ENCODE data around the gene CEP97.

The CEP97 gene

DNA sequence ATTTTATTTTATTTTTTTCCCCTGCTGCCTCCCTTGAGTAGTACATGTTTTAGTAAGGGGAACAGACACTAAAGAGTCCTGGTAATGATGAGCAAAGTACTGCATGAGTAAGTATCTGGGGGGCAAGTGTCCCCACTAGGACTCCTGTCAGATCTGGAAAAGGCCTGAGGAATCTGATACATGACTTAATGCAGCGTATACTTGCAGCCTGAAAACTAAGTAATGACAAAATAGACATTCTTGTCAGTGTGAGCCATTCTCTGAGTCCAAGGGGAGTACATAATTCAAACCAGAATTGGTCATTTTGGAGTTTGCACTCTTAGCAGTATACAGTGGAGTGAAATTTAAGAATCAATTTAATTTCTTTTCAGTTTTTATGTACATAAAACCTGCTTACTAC is 82.1 kb downstream of the CEP97 start:
- DNase-seq (ENCODE audit: extremely low read depth, low read depth) = no peak
- TF ChIP-seq, protein P1, sequence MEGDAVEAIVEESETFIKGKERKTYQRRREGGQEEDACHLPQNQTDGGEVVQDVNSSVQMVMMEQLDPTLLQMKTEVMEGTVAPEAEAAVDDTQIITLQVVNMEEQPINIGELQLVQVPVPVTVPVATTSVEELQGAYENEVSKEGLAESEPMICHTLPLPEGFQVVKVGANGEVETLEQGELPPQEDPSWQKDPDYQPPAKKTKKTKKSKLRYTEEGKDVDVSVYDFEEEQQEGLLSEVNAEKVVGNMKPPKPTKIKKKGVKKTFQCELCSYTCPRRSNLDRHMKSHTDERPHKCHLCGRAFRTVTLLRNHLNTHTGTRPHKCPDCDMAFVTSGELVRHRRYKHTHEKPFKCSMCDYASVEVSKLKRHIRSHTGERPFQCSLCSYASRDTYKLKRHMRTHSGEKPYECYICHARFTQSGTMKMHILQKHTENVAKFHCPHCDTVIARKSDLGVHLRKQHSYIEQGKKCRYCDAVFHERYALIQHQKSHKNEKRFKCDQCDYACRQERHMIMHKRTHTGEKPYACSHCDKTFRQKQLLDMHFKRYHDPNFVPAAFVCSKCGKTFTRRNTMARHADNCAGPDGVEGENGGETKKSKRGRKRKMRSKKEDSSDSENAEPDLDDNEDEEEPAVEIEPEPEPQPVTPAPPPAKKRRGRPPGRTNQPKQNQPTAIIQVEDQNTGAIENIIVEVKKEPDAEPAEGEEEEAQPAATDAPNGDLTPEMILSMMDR (IDR thresholded peaks at IDR 0.05; ENCODE audit: low read depth, low read length) = no peak

DNA sequence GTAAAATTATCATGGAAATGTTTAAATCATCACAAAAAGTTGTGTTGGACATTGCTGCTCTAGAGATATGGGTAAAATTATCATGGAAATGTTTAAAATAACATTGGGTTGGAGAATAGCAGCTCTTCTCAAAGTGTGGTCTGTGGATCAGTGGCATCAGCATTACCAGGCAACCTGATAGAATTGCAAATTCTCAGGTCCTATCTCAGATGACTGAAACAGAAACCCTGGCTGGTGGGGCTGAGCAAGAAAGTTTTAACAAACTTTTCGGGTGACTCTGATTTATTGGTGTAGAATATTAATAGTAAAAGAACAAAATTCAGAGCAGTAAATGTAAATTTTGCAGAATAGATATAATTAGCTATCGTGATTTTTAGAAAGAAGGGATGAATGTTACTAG is 83.5 kb downstream of the CEP97 start:
- no peak for DNase-seq (ENCODE audit: extremely low read depth, low read depth)
- TF ChIP-seq, protein P1 (IDR thresholded peaks at IDR 0.05; ENCODE audit: low read depth, low read length) = no peak

DNA sequence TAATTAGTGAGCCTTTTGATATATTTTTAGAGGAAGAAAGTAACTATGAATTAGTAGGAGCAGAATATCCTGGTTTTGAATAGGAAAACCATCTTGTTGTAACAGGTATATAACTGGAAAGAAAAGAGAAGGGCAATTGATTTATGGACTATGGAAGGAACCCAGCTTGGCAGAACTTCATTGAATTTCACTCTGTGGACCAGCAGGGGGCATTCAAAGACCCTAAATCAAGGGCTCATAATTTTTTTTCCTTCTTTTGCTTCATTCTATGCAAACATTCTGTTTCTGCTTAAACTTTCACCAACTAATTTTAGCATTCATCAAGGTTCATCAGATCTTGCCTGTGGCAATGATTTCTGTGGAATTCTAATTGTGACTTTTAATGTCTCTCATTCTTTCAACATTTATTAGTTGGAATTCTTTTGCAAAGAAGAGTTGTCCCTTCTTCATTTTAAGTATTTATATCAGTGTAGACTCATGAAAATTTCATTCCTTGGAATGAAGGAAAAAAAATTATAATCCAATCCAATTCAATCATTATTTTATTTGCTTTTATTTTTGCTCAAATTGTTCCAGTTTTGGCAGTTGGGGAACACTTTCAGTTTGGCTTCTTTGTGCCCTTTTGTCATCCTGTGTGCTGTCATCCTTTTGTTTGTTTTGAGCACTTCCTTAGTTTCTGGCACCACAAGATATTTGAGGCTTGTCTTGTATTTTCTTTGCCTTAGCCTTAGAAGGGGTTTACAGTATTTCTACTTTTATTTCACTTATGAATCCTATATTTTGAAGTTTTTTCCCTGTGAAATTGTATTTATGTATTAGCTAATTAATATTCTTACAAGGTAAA is 85.0 kb downstream of the CEP97 start:
- DNase-seq (ENCODE audit: extremely low read depth, low read depth) = no peak
- TF ChIP-seq, protein P1 (IDR thresholded peaks at IDR 0.05; ENCODE audit: low read depth, low read length) = peak; percentile 61

DNA sequence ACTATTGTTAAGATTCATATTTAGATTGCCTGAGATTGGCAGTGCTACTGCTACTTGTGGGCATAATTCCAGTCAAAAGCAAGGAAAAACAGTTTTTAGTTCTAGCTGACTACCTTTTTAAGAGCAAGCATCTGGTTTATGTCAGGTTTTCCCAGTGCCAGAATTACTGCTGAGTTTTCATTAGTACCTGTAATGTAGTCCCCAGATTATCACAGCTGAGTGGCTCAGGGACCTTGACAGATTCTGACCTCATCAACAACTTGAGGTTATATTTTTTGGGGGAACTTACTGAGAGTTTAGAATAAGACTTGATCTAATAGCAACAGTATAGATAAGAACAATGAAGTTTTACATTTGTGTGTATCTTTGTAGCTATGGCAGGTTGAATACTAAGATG is 85.6 kb downstream of the CEP97 start:
- TF ChIP-seq, protein P1 (IDR thresholded peaks at IDR 0.05; ENCODE audit: low read depth, low read length) = no peak
- DNase-seq (ENCODE audit: extremely low read depth, low read depth) = no peak

DNA sequence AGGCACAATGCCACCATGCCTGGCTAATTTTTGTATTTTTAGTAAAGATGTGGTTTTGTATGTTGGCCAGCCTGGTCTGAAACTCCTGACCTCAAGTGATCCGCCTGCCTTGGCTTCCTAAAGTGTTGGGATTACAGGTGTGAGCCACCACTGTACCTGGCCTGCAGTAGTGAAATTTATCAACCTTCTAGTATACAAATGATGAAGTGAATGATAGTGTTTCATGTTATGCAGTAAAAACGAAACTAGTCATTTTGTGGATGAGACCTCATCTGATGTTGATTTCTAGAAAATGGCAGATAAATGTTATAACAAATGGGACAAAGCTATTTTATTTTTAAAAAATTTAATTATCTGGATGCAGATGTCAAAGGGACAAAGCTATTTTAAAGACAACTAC is 87.5 kb downstream of the CEP97 start:
- no peak for DNase-seq (ENCODE audit: extremely low read depth, low read depth)
- TF ChIP-seq, protein P1 (IDR thresholded peaks at IDR 0.05; ENCODE audit: low read depth, low read length) = no peak

DNA sequence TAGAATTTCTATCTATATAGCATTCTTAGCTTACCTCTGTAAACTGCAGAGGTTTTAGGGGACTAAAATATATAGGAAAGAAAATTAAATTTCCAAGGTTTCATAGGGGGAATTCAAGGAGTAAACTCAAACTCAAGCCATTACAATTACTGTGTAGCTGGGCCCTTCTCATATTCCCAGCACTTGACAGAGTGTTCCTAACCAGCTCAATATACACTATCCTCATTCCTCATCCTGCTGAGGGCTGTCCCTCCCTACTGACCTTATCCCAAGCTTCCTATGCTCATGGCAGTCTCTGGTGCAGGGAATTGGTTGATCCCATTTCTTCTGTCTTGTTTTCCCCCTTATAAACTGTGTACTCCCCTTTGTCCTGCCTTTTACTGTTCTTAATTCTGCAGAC is 88.5 kb downstream of the CEP97 start:
- DNase-seq (ENCODE audit: extremely low read depth, low read depth) = no peak
- TF ChIP-seq, protein P1 (IDR thresholded peaks at IDR 0.05; ENCODE audit: low read depth, low read length) = no peak

DNA sequence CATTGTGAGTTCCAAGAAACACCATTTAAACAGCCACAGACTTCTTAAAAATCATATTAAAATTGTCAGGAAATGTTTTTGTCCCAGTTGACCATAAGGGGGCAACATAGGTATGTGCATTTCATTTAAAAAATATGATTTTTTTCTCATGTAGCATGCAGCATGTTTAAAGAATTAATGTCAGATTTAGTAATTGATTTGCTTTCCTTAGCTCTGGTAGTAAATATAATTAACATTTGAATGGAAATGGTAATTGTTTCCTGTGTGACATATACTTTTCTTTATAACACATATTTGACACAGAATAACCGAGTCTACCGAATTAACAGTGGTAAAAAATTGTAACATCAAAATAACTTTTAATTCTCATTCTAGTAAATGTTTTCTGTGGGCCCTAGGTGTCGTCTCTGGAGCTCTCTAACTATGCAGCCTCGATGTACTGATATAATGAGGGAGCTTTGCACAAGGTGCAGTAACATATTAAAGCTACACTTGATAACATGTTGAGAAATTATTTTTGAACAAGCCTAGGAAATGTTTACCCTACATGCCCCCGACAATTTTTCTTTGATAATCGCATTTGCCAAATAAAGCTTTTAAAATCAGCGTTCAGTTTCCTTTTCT is 89.5 kb downstream of the CEP97 start:
- TF ChIP-seq, protein P1 (IDR thresholded peaks at IDR 0.05; ENCODE audit: low read depth, low read length) = peak; percentile 50
- no peak for DNase-seq (ENCODE audit: extremely low read depth, low read depth)
